K562 (cell line): Measurements from ENCODE around the gene SMIM41. TPM values are rescaled to one million over a fixed set of nuclear protein-coding genes. Genes with fewer than 3 reads are reported as not detected.

Experiments
- CBX8 ChIP-seq: fragments of 200-600 bp; sonication (generic); IDR thresholded peaks from 2 replicates; pipeline ENCODE4 v1.6.1; 2012; ENCODE audit warnings: borderline replicate concordance, mixed run types, low read depth, mild to moderate bottlenecking, moderate library complexity, mixed read lengths, low read length, control low read depth, inconsistent platforms; ENCODE audit not compliant: poor library complexity, severe bottlenecking; ENCODE audit errors: extremely low read depth
- LCOR ChIP-seq: sonication (generic); formaldehyde crosslinking; IDR thresholded peaks from 2 replicates; pipeline ENCODE4 v1.8.0; 2022; ENCODE audit warnings: mild to moderate bottlenecking, missing genetic modification reagents
- NFIX ChIP-seq: fragments of 250-450 bp; sonication (Bioruptor Pico); IDR thresholded peaks from 2 replicates; pipeline ENCODE4 v1.4.0; 2020; ENCODE audit warnings: low read depth, mild to moderate bottlenecking, moderate library complexity
- USF1 ChIP-seq: sonication (generic); formaldehyde crosslinking; IDR thresholded peaks from 2 replicates; pipeline ENCODE4 v1.9.0; 2022; ENCODE audit warnings: mild to moderate bottlenecking, missing genetic modification reagents
- ZFP91 ChIP-seq: sonication (generic); formaldehyde crosslinking; IDR thresholded peaks from 2 replicates; pipeline ENCODE4 v1.8.0; 2022; ENCODE audit warnings: mild to moderate bottlenecking, missing genetic modification reagents
- polyA plus RNA-seq, 8 experiments: library from polyadenylated mRNA; depleted of rRNA in 4 of 8; stranded (reverse) in 5 of 8; unstranded in 3 of 8; fragments of >200 nt; fragmentation: Nextera tagmentation in 2 of 8; fragmentation: Illumina TruSeq in 1 of 8; extraction: Ambion mirVana in 2 of 8; extraction: Trizol in 1 of 8; gene quantifications; 2 replicates each; pipeline versions ENCODE4 v1.2.1 to v1.2.3, GENCODE V29; 2011 to 2014; ENCODE audit warnings: inconsistent platforms in 1 of 8, missing spikeins in 1 of 8
- total RNA-seq, 7 experiments: library from RNA; depleted of rRNA in 6 of 7; stranded (reverse); fragments of >200 nt in 6 of 7; fragmentation: Illumina TruSeq in 2 of 7; extraction: Trizol in 2 of 7; gene quantifications; 2 replicates each; pipeline versions ENCODE4 v1.2.1 to v1.2.3, GENCODE V29; 2011 to 2021; ENCODE audit warnings: low replicate concordance in 1 of 7
- TF ChIP-seq, protein P1 (sequence below): fragments of 200-600 bp; sonication (generic); IDR thresholded peaks from one replicate; pipeline ENCODE4 v1.6.1; 2012; ENCODE audit warnings: mild to moderate bottlenecking, low read depth, low read length, inconsistent platforms
- TF ChIP-seq, protein P2 (sequence below): fragments of 450-650 bp; conservative IDR thresholded peaks from 2 replicates; pipeline ENCODE4 v1.6.1; 2016; ENCODE audit warnings: missing genetic modification characterization, low read depth, mild to moderate bottlenecking, missing compliant biosample characterization, moderate library complexity
- TF ChIP-seq, protein P3 (sequence below): conservative IDR thresholded peaks from 2 replicates; pipeline ENCODE4 v1.6.1; 2011; ENCODE audit warnings: low read depth, mild to moderate bottlenecking, low read length; ENCODE audit not compliant: control insufficient read depth

SMIM41 gene
- total and polyA plus RNA-seq, 9 of the 15 experiments (the other 6 are each of a cell fraction or from before 2014, with no cell fraction given): not detected

- TF ChIP-seq, protein P1, sequence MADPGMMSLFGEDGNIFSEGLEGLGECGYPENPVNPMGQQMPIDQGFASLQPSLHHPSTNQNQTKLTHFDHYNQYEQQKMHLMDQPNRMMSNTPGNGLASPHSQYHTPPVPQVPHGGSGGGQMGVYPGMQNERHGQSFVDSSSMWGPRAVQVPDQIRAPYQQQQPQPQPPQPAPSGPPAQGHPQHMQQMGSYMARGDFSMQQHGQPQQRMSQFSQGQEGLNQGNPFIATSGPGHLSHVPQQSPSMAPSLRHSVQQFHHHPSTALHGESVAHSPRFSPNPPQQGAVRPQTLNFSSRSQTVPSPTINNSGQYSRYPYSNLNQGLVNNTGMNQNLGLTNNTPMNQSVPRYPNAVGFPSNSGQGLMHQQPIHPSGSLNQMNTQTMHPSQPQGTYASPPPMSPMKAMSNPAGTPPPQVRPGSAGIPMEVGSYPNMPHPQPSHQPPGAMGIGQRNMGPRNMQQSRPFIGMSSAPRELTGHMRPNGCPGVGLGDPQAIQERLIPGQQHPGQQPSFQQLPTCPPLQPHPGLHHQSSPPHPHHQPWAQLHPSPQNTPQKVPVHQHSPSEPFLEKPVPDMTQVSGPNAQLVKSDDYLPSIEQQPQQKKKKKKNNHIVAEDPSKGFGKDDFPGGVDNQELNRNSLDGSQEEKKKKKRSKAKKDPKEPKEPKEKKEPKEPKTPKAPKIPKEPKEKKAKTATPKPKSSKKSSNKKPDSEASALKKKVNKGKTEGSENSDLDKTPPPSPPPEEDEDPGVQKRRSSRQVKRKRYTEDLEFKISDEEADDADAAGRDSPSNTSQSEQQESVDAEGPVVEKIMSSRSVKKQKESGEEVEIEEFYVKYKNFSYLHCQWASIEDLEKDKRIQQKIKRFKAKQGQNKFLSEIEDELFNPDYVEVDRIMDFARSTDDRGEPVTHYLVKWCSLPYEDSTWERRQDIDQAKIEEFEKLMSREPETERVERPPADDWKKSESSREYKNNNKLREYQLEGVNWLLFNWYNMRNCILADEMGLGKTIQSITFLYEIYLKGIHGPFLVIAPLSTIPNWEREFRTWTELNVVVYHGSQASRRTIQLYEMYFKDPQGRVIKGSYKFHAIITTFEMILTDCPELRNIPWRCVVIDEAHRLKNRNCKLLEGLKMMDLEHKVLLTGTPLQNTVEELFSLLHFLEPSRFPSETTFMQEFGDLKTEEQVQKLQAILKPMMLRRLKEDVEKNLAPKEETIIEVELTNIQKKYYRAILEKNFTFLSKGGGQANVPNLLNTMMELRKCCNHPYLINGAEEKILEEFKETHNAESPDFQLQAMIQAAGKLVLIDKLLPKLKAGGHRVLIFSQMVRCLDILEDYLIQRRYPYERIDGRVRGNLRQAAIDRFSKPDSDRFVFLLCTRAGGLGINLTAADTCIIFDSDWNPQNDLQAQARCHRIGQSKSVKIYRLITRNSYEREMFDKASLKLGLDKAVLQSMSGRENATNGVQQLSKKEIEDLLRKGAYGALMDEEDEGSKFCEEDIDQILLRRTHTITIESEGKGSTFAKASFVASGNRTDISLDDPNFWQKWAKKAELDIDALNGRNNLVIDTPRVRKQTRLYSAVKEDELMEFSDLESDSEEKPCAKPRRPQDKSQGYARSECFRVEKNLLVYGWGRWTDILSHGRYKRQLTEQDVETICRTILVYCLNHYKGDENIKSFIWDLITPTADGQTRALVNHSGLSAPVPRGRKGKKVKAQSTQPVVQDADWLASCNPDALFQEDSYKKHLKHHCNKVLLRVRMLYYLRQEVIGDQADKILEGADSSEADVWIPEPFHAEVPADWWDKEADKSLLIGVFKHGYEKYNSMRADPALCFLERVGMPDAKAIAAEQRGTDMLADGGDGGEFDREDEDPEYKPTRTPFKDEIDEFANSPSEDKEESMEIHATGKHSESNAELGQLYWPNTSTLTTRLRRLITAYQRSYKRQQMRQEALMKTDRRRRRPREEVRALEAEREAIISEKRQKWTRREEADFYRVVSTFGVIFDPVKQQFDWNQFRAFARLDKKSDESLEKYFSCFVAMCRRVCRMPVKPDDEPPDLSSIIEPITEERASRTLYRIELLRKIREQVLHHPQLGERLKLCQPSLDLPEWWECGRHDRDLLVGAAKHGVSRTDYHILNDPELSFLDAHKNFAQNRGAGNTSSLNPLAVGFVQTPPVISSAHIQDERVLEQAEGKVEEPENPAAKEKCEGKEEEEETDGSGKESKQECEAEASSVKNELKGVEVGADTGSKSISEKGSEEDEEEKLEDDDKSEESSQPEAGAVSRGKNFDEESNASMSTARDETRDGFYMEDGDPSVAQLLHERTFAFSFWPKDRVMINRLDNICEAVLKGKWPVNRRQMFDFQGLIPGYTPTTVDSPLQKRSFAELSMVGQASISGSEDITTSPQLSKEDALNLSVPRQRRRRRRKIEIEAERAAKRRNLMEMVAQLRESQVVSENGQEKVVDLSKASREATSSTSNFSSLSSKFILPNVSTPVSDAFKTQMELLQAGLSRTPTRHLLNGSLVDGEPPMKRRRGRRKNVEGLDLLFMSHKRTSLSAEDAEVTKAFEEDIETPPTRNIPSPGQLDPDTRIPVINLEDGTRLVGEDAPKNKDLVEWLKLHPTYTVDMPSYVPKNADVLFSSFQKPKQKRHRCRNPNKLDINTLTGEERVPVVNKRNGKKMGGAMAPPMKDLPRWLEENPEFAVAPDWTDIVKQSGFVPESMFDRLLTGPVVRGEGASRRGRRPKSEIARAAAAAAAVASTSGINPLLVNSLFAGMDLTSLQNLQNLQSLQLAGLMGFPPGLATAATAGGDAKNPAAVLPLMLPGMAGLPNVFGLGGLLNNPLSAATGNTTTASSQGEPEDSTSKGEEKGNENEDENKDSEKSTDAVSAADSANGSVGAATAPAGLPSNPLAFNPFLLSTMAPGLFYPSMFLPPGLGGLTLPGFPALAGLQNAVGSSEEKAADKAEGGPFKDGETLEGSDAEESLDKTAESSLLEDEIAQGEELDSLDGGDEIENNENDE: no peak
- no peak for TF ChIP-seq LCOR (CRISPR knock-in tag)
- TF ChIP-seq USF1 (CRISPR knock-in tag): no peak
- TF ChIP-seq CBX8: no peak
- TF ChIP-seq ZFP91 (CRISPR knock-in tag): no peak
- no peak for TF ChIP-seq NFIX (CRISPR knock-in tag)
- TF ChIP-seq, protein P2, sequence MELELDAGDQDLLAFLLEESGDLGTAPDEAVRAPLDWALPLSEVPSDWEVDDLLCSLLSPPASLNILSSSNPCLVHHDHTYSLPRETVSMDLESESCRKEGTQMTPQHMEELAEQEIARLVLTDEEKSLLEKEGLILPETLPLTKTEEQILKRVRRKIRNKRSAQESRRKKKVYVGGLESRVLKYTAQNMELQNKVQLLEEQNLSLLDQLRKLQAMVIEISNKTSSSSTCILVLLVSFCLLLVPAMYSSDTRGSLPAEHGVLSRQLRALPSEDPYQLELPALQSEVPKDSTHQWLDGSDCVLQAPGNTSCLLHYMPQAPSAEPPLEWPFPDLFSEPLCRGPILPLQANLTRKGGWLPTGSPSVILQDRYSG (tag): 0 out of 2 replicates have a peak, but pooled peaks have one; percentile 34
- TF ChIP-seq, protein P3, sequence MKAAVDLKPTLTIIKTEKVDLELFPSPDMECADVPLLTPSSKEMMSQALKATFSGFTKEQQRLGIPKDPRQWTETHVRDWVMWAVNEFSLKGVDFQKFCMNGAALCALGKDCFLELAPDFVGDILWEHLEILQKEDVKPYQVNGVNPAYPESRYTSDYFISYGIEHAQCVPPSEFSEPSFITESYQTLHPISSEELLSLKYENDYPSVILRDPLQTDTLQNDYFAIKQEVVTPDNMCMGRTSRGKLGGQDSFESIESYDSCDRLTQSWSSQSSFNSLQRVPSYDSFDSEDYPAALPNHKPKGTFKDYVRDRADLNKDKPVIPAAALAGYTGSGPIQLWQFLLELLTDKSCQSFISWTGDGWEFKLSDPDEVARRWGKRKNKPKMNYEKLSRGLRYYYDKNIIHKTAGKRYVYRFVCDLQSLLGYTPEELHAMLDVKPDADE: 0 out of 2 replicates have a peak, but pooled peaks have one; percentile 76
Measured at GRCh38 chr12:52032804-52033445, 46.6 kb upstream of the SMIM41 start (continued).
